ENCODE measurements around the gene ZNF420.
"Not testable (repeated sequence)": the region's sequence is repeated elsewhere in the genome, so short reads cannot be mapped to it uniquely, and the experiment has no call there.

ZNF420 gene

DNA sequence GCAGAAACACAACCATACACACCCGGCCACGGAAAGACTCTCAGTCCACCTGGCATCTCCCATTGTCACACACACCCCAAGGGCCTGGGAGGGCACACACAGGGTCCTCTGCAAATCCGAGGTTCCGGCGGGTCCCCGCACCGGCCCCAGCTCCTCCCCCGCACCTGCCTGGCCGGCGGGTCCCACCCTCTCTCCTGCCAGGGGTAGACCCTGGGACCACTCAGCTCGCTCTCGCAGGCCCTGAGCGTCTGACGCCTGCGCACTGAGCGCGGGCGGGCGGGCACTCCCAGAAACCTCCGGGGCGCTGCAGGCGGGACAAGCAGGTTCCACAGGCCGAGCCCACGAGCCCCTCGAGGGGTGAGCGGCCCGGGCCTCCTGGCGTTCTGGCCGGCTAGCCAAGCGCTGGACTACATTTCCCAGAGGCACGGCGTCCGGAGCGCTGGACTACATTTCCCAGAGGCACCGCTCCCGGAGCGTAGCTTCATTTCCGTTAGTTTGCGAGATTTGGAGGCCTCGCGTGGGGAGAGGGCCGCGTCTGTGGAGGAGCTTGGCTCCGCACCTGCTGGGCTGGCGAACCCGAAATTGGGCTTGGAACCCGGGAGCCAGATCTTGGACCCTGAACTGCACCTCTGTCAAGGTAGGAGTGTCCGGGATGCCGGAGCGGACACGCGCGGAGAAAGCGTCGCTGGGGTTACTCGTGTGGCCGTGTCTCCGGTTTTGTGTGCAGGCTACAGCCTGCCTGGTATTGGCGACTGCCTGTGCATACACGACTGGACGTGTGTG, at the start of gene ZNF420:
Gene ZNF420, plus strand, starts transcription at position 500 of the 783 bp plus-strand sequence. CDS start 10,686 bp downstream, outside the sequence.
- DNase-seq (ENCODE audit: low read depth in 1 of 2, low spot score in 1 of 2): peak; percentile 70 to 78

DNA sequence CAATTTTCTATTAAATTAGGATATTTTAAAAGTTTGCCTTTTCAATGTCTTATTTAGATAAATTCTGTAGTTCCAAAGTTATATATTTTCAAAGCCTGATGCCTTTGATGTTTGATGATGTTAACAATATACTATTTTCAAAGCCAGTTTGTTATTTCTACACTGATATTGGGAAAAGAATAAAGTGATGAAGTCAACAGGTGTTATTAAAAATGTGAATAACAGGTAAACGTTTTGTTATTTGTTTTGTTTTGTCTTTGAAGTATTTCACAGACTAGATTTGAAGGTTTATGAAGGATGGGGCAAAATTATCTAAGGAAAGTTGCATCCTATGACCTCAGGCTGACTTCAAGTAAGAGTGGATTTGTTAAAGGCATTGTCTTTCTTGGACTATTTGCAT, 33.1 kb upstream of the ZNF420 start:
- no peak for DNase-seq (ENCODE audit: low read depth in 1 of 2, low spot score in 1 of 2)

DNA sequence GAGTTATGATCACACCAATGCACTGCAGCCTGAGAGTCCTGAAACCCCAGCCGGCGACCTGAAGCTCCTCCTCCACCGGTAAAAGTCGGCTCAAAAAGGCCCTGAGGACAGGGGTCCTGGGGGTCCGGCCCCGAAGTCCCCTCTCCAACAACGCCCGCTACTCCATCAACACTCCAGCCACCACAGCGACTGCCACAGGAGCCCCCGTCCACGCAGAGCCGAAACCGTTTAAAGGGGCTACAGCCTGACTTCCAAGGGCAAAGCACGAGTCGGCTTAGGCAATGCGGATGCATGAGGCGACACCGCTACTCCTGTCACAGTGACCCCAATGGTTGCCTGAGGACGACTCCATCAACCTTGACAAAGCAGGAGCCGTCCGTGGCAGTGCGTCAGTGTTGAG, 22.9 kb upstream of the ZNF420 start:
- no peak for DNase-seq (ENCODE audit: low read depth in 1 of 2, low spot score in 1 of 2)

DNA sequence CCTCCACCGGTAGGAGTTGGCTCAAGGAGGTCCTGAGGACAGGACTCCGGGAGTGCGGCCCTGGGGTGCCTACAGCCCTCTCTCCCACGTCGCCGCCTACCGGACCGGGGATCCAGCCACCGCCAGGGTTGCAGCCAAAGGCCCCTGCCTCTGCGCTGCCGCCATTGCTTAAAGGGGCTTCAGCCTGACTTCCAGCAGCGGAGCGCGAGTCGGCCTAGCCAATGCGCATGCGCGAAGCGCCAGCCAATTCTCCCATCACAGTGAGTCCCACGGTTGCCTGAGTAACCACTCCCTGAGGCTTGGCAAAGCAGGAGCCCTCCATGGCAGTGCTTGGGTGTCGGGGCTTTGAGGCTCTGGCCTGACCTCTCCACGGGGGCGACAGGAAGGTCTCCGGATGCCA, 21.5 kb upstream of the ZNF420 start:
- no peak for DNase-seq (ENCODE audit: low read depth in 1 of 2, low spot score in 1 of 2)

DNA sequence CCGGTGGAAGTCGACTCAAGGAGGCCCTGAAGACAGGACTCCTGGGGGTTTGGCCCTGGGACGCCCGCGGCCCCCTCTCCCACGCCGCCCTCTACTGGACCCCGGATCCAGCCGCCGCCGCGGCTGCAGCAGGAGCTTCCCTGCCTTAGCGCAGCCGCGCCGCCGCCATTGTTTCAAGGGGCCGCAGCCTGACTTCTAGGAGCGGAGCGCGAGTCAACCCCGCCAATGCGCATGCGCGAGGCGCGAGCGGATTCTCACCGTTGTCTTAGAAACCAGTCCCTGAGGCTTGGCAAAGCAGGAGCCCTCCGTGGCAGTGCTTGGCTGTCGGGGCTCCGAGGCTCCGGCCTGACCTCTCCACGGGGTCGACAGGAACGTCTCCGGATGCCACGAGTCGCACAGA, 19.1 kb upstream of the ZNF420 start:
- DNase-seq (ENCODE audit: low read depth in 1 of 2, low spot score in 1 of 2): no peak

DNA sequence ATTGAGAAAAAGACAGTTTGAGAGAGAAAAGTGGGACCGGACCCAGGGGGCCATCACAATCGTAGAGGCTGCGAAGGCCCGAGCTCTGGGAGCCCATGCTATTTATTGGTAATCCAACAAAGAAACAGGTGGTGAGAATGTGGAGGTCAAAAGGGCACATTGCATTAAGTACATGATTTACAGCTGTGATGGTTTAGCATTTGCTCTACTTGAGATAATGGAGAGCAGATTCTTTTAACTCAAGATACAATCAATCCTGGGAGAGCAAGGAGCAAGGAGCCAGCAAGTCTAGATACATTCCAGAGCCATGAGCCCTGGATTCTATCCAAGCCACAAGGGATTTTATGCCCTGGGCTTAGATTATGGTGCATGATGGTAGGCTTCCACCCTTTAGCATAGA, 13.3 kb upstream of the ZNF420 start:
- DNase-seq (ENCODE audit: low read depth in 1 of 2, low spot score in 1 of 2): not testable (repeated sequence)

DNA sequence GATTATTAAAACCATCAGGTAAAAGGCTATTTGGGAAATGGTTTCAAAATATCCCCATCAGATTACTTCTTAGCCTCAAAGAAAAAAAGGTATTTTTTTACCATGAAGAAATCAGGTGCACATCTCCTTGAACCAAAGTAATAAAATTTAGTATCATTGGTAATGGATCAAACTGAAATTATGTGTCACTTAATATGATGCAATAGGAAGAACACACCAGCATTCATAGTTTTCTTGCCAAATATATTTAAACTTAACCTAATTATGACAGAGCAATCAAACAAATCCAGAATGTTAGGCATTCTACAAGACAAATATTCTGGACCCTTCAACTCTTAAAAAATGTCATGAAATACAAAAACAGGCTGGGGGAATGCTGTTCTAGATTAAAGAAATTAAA, 4.1 kb upstream of the ZNF420 start:
- DNase-seq (ENCODE audit: low read depth in 1 of 2, low spot score in 1 of 2): no peak

DNA sequence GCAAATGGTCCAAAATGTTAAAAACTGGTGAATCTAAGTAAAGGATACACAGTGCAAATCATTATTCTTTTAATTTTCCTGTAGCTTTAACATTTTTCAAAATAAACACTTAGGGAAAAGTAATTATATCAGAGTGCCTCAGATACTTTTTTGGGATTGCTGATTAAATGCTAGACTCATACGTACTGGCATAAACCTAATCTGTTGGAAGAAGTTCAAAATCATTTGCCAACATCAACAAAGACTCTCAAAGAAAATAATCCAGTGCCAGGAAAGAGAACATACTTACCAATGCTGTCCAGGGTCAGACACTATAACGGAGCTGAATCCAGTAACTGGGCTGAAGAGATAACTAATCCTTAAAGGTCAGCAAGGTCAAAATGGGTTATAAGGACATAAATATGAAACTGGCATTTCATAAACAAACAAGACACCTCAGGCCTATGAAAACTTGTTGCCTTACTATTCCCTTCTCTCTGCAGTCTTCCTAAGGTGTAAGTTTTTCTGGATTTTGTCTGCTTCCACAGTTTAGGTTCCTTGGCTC, 3.3 kb upstream of the ZNF420 start:
- no peak for DNase-seq (ENCODE audit: low read depth in 1 of 2, low spot score in 1 of 2)

DNA sequence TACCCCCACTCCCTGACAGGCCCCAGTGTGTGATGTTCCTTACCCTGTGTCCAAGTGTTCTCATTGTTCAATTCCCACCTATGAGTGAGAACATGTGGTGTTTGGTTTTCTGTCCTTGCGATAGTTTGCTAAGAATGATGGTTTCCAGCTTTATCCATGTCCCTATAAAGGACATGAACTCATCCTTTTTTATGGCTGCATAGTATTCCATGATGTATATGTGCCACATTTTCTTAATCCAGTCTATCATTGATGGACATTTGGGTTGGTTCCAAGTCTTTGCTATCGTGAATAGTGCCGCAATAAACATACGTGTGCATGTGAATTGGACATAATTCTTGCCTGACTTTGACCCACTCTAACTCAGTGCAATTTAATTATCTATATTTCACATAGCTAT, 1.7 kb upstream of the ZNF420 start:
- DNase-seq (ENCODE audit: low read depth in 1 of 2, low spot score in 1 of 2): not testable (repeated sequence)

DNA sequence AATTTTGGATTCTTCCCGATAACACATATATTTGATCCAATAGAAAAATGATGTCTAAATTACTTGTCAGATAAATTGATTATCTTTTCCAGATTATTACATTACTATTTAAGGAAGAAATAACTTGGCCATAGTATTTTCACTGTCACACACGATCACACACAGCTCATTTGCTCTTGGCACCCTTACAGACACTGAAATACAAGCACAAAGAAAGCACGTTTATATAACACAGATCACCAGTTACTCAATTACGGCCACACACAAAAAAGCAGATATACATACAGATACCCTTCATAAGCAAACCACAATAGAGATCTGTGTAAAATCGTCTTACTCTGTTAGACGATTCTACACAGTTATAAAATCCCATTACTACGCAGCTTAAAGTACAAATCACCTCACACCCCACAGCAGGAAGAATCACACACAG, 716 bp upstream of the ZNF420 start:
- no peak for DNase-seq (ENCODE audit: low read depth in 1 of 2, low spot score in 1 of 2)

DNA sequence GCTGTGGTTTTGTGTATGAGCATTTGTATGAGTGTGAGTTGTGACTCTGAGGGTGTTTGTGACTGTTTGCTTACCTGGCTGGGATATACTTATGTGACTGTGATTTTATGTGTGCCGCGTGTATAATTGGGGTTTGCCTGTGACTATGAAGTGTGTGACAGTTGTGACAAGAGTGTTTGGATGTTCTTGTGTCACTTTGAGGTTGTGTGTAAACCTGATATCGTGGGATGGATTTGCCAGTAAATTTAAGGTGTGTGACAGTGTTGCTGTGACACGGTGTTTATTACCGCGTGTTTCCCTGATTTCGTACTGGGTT, 442 bp downstream of the ZNF420 start:
- no peak for DNase-seq (ENCODE audit: low read depth in 1 of 2, low spot score in 1 of 2)

DNA sequence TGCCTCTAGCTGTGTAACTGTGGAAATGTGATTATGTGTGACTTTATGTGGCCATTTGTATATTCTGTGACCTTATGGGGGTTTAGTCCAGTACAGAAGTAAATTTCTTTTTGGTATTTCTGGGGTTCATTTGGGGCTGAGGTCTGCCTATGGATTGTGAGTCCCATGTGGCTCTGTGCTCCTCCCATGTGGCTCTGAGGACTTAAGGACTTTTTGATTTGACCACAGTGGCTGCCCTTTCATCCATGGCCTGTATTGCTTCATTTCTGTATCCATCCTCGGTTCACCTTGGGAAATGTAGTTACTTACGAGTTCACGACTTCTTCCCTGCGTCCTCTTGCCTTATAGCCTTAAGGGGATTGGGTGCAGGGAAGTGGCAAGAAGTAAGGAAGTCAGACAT, 1.0 kb downstream of the ZNF420 start:
- no peak for DNase-seq (ENCODE audit: low read depth in 1 of 2, low spot score in 1 of 2)

DNA sequence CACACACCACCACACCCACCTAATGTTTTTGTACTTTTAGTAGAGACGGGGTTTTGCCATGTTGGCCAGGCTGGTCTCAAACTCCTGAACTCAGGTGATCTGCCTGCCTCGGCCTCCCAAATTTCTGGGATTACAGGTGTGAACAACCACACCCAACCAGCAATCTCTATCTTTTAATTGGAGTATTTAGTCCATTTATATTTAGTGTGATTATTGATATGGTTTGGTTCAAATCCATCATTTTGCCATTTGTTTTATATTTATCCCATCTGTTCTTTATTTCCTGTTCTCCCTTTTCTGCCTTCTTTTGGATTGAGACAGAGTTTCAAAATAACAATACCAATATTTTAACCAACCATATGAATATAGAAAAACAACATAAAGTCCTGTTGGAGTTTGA, 4.1 kb downstream of the ZNF420 start:
- no peak for DNase-seq (ENCODE audit: low read depth in 1 of 2, low spot score in 1 of 2)

DNA sequence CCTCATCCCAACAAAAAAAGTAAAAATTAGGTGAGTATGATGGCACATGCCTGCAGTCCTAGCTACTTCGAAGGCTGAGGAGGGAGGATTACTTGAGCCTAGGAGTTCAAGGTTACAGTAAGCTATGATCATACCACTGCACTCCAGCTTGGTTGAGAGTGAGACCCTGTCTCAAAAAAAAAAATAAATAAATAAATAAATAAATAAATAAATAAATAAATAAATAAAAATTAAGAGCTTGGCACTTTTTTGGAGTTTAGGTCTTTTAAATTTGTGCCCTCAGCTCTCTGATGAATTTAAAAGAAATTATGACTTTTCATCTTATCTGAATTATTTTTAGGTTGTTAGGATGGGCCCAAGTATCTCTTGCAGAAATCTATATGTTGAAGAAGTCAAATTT, 8.9 kb downstream of the ZNF420 start:
- no peak for DNase-seq (ENCODE audit: low read depth in 1 of 2, low spot score in 1 of 2)

DNA sequence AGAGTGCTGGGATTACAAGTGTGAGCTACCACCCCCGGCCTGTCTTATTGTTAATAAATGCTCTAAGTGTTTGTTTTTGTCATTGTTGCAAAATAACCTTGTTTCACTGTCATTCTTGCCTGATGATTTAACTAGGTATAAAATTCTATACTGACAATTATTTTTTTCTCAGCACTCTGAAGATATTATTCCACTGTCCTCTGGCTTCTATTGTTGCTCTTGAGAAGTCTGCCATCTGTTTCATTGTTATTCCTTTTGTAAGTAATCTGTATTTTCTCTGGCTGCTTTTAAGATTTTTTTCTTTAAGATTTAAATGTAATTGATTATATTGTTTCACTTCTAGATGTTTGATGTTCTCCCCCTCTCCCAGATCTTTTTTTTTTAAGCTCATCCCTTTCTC, 17.6 kb downstream of the ZNF420 start:
- no peak for DNase-seq (ENCODE audit: low read depth in 1 of 2, low spot score in 1 of 2)

DNA sequence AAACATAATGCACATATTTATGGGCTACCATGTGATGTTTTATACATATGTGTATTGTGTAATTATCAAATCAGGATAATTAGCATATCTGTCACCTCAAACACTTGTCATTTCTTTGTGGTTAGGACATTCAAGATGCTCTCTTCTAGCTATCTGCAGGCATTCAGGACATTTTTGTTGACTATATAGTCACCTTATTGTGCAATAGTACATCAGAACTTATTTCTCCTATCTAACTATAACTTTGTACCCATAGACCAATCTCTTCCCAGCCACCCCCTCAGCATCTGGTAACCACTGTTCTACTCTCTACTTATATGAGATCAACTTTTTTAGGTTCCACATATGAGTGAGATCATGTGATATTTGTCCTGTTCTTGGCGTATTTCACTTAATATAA, 20.3 kb downstream of the ZNF420 start:
- no peak for DNase-seq (ENCODE audit: low read depth in 1 of 2, low spot score in 1 of 2)

DNA sequence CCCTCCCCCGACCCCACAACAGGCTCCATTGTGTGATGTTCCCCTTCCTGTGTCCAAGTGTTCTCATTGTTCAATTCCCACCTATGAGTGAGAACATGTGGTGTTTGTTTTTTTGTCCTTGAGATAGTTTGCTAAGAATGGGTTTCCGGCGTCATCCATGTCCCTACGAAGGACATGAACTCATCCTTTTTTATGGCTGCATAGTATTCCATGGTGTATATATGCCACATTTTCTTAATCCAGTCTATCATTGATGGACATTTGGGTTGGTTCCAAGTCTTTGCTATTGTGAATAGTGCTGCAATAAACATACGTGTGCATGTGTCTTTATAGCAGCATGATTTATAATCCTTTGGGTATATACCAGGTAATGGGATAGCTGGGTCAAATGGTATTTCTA, 25.9 kb downstream of the ZNF420 start:
- not testable (repeated sequence) for DNase-seq (ENCODE audit: low read depth in 1 of 2, low spot score in 1 of 2)

DNA sequence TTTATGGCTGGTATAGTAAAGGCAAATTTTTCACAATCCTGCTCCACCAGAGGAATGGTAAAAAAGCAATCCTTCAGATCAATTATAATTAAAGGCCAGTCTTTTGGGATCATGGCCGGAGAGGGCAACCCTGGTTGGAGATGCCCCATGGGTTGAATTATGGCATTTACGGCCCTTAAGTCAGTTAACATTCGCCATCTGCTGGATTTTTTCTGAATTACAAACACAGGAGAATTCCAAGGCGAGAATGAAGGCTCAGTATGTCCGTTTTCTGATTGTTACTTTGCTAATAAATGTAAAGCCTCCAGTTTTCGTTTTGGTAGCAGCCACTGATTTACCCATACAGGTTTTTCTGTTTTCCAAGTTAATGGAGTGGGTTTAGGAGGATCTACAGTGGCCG, 33.5 kb downstream of the ZNF420 start:
- not testable (repeated sequence) for DNase-seq (ENCODE audit: low read depth in 1 of 2, low spot score in 1 of 2)

DNA sequence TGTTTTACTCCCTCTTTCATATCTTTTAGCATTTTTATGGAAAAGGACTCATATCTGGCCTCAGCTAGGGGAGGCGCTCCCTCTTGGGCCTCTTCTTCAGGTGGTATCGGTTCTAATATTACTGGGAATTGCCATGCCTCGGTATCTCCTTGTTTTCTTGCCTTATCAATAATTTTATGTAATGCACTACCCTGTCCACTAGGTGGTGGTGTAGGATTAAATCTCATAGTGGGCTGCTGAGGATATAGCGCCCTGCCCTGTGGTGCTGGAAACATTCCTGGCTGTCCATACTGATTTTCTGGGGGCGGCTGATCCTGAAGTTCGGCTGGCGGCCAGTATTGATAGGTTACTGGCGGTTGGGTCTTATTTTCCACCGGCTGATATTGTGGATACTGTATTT, 35.8 kb downstream of the ZNF420 start:
- no peak for DNase-seq (ENCODE audit: low read depth in 1 of 2, low spot score in 1 of 2)

DNA sequence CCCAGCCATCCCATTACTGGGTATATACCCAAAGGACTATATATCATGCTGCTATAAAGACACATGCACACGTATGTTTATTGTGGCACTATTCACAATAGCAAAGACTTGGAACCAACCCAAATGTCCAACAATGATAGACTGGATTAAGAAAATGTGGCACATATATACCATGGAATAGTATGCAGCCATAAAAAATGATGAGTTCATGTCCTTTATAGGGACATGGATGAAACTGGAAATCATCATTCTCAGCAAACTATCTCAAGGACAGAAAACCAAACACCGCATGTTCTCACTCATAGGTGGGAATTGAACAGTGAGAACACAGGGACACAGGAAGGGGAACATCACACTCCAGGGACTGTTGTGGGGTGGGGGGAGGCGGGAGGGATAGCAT, 43.9 kb downstream of the ZNF420 start:
- DNase-seq (ENCODE audit: low read depth in 1 of 2, low spot score in 1 of 2): not testable (repeated sequence)

DNA sequence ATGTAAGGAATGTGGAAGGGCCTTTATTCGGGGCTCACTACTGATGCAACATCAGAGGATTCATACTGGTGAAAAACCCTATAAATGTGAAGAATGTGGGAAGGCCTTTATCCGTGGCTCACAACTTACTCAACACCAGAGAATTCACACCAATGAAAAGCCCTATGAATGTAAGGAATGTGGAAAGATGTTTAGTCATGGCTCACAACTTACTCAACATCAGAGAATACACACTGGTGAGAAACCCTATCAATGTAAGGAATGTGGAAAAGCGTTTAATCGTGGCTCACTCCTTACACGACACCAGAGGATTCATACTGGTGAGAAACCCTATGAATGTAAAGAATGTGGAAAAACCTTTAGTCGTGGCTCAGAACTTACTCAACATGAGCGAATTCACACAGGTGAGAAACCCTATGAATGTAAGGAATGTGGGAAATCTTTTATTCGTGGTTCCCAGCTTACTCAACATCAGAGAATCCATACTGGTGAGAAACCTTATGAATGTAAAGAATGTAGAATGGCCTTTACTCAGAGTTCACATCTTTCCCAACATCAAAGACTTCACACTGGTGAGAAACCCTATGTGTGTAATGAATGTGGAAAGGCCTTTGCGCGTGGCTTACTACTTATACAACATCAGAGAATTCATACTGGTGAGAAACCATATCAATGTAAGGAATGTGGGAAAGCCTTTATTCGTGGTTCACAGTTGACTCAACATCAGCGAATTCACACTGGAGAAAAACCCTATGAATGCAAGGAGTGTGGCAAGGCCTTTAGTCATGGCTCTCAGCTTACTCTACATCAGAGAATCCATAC, 50.0 kb downstream of the ZNF420 start:
- DNase-seq (ENCODE audit: low read depth in 1 of 2, low spot score in 1 of 2): no peak

DNA sequence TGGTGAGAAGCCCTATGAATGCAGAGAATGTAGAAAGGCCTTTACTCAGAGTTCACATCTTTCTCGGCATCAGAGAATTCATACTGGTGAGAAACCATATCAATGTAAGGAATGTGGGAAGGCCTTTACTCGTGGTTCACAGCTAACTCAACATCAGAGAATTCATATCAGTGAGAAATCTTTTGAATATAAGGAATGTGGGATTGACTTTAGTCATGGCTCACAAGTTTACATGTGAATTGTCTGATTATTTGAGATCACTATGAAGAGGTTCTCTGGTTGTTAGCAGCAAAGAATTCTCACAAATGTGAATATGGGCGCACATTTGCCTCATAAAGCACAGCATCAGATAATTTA, 50.6 kb downstream of the ZNF420 start:
- DNase-seq (ENCODE audit: low read depth in 1 of 2, low spot score in 1 of 2): no peak
